ENCODE measurements around the gene TENM3.

GRCh38 chr4:182400081-182400480 lies 156.9 kb downstream of the TENM3 start:
- no peak for TF ChIP-seq CTCF (IDR thresholded peaks at IDR 0.05; ENCODE audit: poor library complexity)
- no peak for TF ChIP-seq EZH2 (IDR thresholded peaks at IDR 0.05; ENCODE audit: borderline replicate concordance)
- TF ChIP-seq EZH2phosphoT487 (IDR thresholded peaks at IDR 0.05; ENCODE audit: low read depth, severe bottlenecking, unreplicated experiment): no peak

Data from hepatocyte (in vitro differentiated cells).